ENCODE measurements around the gene PCDHA1.

Gene PCDHA1

GRCh38 chr5:140953234-140953633 lies 167.3 kb downstream of the PCDHA1 start:
- TF ChIP-seq CTCF (IDR thresholded peaks at IDR 0.05; ENCODE audit: unreplicated experiment in 3 of 3): no peak
- no peaks in the 10 kb centered on the region for H3K27me3 Mint-ChIP-seq (ENCODE audit: low read depth)
- no peaks in the 10 kb centered on the region for H3K4me1 Mint-ChIP-seq
- no peak overlapping the region for H3K4me3 Mint-ChIP-seq
- no peak overlapping the region for H3K27ac Mint-ChIP-seq
- H3K36me3 Mint-ChIP-seq (ENCODE audit: low read depth): peaks cover 14% of the 10 kb centered on the region
- peaks cover 19% of the 10 kb centered on the region for H3K9me3 Mint-ChIP-seq

GRCh38 chr5:140962190-140962589 lies 176.2 kb downstream of the PCDHA1 start:
- TF ChIP-seq CTCF (IDR thresholded peaks at IDR 0.05; ENCODE audit: unreplicated experiment in 3 of 3): no peak
- Mint-ChIP-seq H3K27me3 (ENCODE audit: low read depth) (peaks cover 13% of the 10 kb centered on the region), H3K27ac (no peak overlapping the region), H3K4me3 (no peak overlapping the region), H3K4me1 (peaks cover 20% of the 10 kb centered on the region), H3K9me3 (no peaks in the 10 kb centered on the region), H3K36me3 (ENCODE audit: low read depth) (no peaks in the 10 kb centered on the region)

GRCh38 chr5:140964356-140964755 lies 178.4 kb downstream of the PCDHA1 start:
- no peak for TF ChIP-seq CTCF (IDR thresholded peaks at IDR 0.05; ENCODE audit: unreplicated experiment in 3 of 3)
- Mint-ChIP-seq H3K27me3 (ENCODE audit: low read depth) (peaks cover 25% of the 10 kb centered on the region), H3K36me3 (ENCODE audit: low read depth) (no peaks in the 10 kb centered on the region), H3K27ac (no peak overlapping the region), H3K4me1 (peaks cover 20% of the 10 kb centered on the region), H3K9me3 (no peaks in the 10 kb centered on the region), H3K4me3 (peak overlapping the region; percentile 87 to 93 (median 88))

GRCh38 chr5:140965905-140966292 lies 180.0 kb downstream of the PCDHA1 start:
- Mint-ChIP-seq H3K9me3 (no peaks in the 10 kb centered on the region), H3K4me1 (peaks cover 20% of the 10 kb centered on the region), H3K27me3 (ENCODE audit: low read depth) (peaks cover 25% of the 10 kb centered on the region), H3K27ac (peak overlapping the region; percentile 4 to 41 (median 7)), H3K4me3 (peak overlapping the region; percentile 87 to 93 (median 88)), H3K36me3 (ENCODE audit: low read depth) (no peaks in the 10 kb centered on the region)
- TF ChIP-seq CTCF (IDR thresholded peaks at IDR 0.05; ENCODE audit: unreplicated experiment in 3 of 3): no peak

GRCh38 chr5:140966293-140967225 lies 180.6 kb downstream of the PCDHA1 start, which contains the start of gene PCDHAC2:
TSS of gene PCDHAC2 (plus strand) at chr5:140966476. CDS start at chr5:140966767, 291 bp downstream.
- H3K9me3 Mint-ChIP-seq: no peaks in the 10 kb centered on the region
- H3K27ac Mint-ChIP-seq: peak within 1 kb of the TSS; percentile 4 to 41 (median 7)
- TF ChIP-seq CTCF (IDR thresholded peaks at IDR 0.05; ENCODE audit: unreplicated experiment in 3 of 3): no peak
- peaks cover 25% of the 10 kb centered on the region for H3K27me3 Mint-ChIP-seq (ENCODE audit: low read depth)
- H3K4me3 Mint-ChIP-seq: peak within 1 kb of the TSS; percentile 87 to 93 (median 88)
- H3K4me1 Mint-ChIP-seq: peaks cover 20% of the 10 kb centered on the region
- H3K36me3 Mint-ChIP-seq (ENCODE audit: low read depth): no peaks in the 10 kb centered on the region

Measured in nephron (organoid).